Astrocyte (in vitro differentiated cells and primary cell): ENCODE results near the gene KCNJ16. TPM values are rescaled to one million over a fixed set of nuclear protein-coding genes. Genes with fewer than 3 reads are reported as not detected.
A peak's percentile ranks its signal among the peaks of the same experiment; 100 is the strongest.

ENCODE experiments used
- DNase-seq: peaks from one replicate; pipeline ENCODE4 v3.0.0-alpha.2; 2010; ENCODE audit warnings: low read depth
- FAIRE-seq: peaks from 2 replicates; lab custom pipeline; 2011; peaks lifted over from hg19 to GRCh38; lab: Jason Lieb, UNC
- H2AFZ ChIP-seq: 2 replicates; pipeline ENCODE4 v1.6.0; 2012; ENCODE audit warnings: low read depth, low read length, inconsistent platforms
- H3K27ac ChIP-seq: 2 replicates; pipeline ENCODE4 v1.5.1; 2011; ENCODE audit warnings: low read depth, low read length, inconsistent platforms
- H3K27me3 ChIP-seq: 2 replicates; pipeline ENCODE4 v1.6.0; 2011; ENCODE audit warnings: low read length, inconsistent platforms; ENCODE audit not compliant: insufficient read depth
- H3K36me3 ChIP-seq: 2 replicates; pipeline ENCODE4 v1.5.1; 2011; ENCODE audit warnings: low read length, inconsistent platforms; ENCODE audit not compliant: insufficient read depth
- H3K4me1 ChIP-seq: 2 replicates; pipeline ENCODE4 v1.5.1; 2011; ENCODE audit warnings: low read length, inconsistent platforms; ENCODE audit not compliant: insufficient read depth
- H3K4me2 ChIP-seq: 2 replicates; pipeline ENCODE4 v1.6.0; 2012; ENCODE audit warnings: low read length, inconsistent platforms
- H3K4me3 ChIP-seq: 2 replicates; pipeline ENCODE4 v1.5.1; 2011; ENCODE audit warnings: low read depth, mild to moderate bottlenecking, low read length, inconsistent platforms; ENCODE audit not compliant: insufficient read depth
- H3K79me2 ChIP-seq: 2 replicates; pipeline ENCODE4 v1.6.0; 2012; ENCODE audit warnings: mild to moderate bottlenecking, low read length, inconsistent platforms; ENCODE audit not compliant: insufficient read depth
- H3K9ac ChIP-seq: 2 replicates; pipeline ENCODE4 v1.6.0; 2012; ENCODE audit warnings: mild to moderate bottlenecking, low read length, inconsistent platforms
- H3K9me3 ChIP-seq: 2 replicates; pipeline ENCODE4 v1.5.1; 2012; ENCODE audit warnings: low read depth, mild to moderate bottlenecking, low read length, inconsistent platforms; ENCODE audit not compliant: insufficient read depth
- H4K20me1 ChIP-seq: 2 replicates; pipeline ENCODE4 v1.6.0; 2012; ENCODE audit warnings: low read length, inconsistent platforms; ENCODE audit not compliant: insufficient read depth
- H3K27ac Mint-ChIP-seq: one replicate; pipeline ENCODE4 v1.8.0; 2021; ENCODE audit warnings: mild to moderate bottlenecking, mixed read lengths; ENCODE audit not compliant: unreplicated experiment
- H3K27me3 Mint-ChIP-seq: one replicate; pipeline ENCODE4 v1.8.0; 2021; ENCODE audit warnings: low read depth, mixed read lengths; ENCODE audit not compliant: unreplicated experiment
- H3K36me3 Mint-ChIP-seq: one replicate; pipeline ENCODE4 v1.8.0; 2021; ENCODE audit warnings: low read depth, mixed read lengths; ENCODE audit not compliant: unreplicated experiment
- H3K4me1 Mint-ChIP-seq: one replicate; pipeline ENCODE4 v1.8.0; 2021; ENCODE audit warnings: low read depth, mixed read lengths; ENCODE audit not compliant: unreplicated experiment
- H3K4me3 Mint-ChIP-seq: one replicate; pipeline ENCODE4 v1.8.0; 2021; ENCODE audit warnings: mild to moderate bottlenecking, moderate library complexity, mixed read lengths; ENCODE audit not compliant: unreplicated experiment
- H3K9me3 Mint-ChIP-seq: one replicate; pipeline ENCODE4 v1.8.0; 2021; ENCODE audit warnings: mild to moderate bottlenecking, mixed read lengths; ENCODE audit not compliant: unreplicated experiment
- EZH2 ChIP-seq: IDR thresholded peaks from 2 replicates; pipeline ENCODE4 v1.6.1; 2012; ENCODE audit warnings: mild to moderate bottlenecking, low read length, inconsistent platforms; ENCODE audit not compliant: insufficient read depth
- total RNA-seq: library from RNA; stranded (reverse); gene quantifications from 2 replicates; pipeline ENCODE4 v1.2.1, GENCODE V29; 2021
- TF ChIP-seq, protein P1 (sequence below): IDR thresholded peaks from 2 replicates; pipeline ENCODE4 v1.5.1; 2011; ENCODE audit warnings: low read depth, mild to moderate bottlenecking, inconsistent platforms, low read length, moderate library complexity; ENCODE audit not compliant: insufficient read depth

KCNJ16 gene
- total RNA-seq, 1 donor from 2014 or later: 0.73 TPM

GRCh38 chr17:70034158-70034557 lies 40.9 kb upstream of the KCNJ16 start:
- Mint-ChIP-seq H3K4me3 (no peak overlapping the region), H3K27me3 (no peaks in the 10 kb centered on the region), H3K27ac (no peak overlapping the region), H3K36me3 (no peaks in the 10 kb centered on the region), H3K9me3 (no peaks in the 10 kb centered on the region), H3K4me1 (no peaks in the 10 kb centered on the region)
- FAIRE-seq: no peak
- Histone ChIP-seq H3K9ac (no peak overlapping the region), H2AFZ (no peak overlapping the region), H3K27ac (no peak overlapping the region), H3K79me2 (no peaks in the 10 kb centered on the region), H3K4me1 (no peaks in the 10 kb centered on the region), H4K20me1 (no peaks in the 10 kb centered on the region), H3K36me3 (no peaks in the 10 kb centered on the region), H3K27me3 (no peaks in the 10 kb centered on the region), H3K4me3 (no peak overlapping the region), H3K9me3 (no peaks in the 10 kb centered on the region), H3K4me2 (no peak overlapping the region)
- TF ChIP-seq, protein P1, sequence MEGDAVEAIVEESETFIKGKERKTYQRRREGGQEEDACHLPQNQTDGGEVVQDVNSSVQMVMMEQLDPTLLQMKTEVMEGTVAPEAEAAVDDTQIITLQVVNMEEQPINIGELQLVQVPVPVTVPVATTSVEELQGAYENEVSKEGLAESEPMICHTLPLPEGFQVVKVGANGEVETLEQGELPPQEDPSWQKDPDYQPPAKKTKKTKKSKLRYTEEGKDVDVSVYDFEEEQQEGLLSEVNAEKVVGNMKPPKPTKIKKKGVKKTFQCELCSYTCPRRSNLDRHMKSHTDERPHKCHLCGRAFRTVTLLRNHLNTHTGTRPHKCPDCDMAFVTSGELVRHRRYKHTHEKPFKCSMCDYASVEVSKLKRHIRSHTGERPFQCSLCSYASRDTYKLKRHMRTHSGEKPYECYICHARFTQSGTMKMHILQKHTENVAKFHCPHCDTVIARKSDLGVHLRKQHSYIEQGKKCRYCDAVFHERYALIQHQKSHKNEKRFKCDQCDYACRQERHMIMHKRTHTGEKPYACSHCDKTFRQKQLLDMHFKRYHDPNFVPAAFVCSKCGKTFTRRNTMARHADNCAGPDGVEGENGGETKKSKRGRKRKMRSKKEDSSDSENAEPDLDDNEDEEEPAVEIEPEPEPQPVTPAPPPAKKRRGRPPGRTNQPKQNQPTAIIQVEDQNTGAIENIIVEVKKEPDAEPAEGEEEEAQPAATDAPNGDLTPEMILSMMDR: no peak
- no peak for TF ChIP-seq EZH2
- DNase-seq: no peak

- no peaks in the 10 kb centered on the region for H4K20me1 ChIP-seq
- H3K9ac ChIP-seq: no peak overlapping the region
- no peak for FAIRE-seq
- Mint-ChIP-seq H3K4me1 (no peaks in the 10 kb centered on the region), H3K27ac (no peak overlapping the region), H3K9me3 (no peaks in the 10 kb centered on the region), H3K27me3 (no peaks in the 10 kb centered on the region), H3K4me3 (no peak overlapping the region), H3K36me3 (no peaks in the 10 kb centered on the region)
- DNase-seq: no peak
- H3K79me2 ChIP-seq: no peaks in the 10 kb centered on the region
- H3K4me2 ChIP-seq: no peak overlapping the region
- H3K4me3 ChIP-seq: no peak overlapping the region
- no peak overlapping the region for H2AFZ ChIP-seq
- TF ChIP-seq, protein P1: no peak
- no peak for TF ChIP-seq EZH2
- no peak overlapping the region for H3K27ac ChIP-seq
- no peaks in the 10 kb centered on the region for H3K4me1 ChIP-seq
- no peaks in the 10 kb centered on the region for H3K36me3 ChIP-seq
- H3K27me3 ChIP-seq: no peaks in the 10 kb centered on the region
- no peaks in the 10 kb centered on the region for H3K9me3 ChIP-seq
Observed at GRCh38 chr17:70037498-70037897, 37.5 kb upstream of the KCNJ16 start.

- Histone ChIP-seq H2AFZ (no peak overlapping the region), H3K79me2 (no peaks in the 10 kb centered on the region), H3K27ac (no peak overlapping the region), H4K20me1 (no peaks in the 10 kb centered on the region), H3K9me3 (no peaks in the 10 kb centered on the region), H3K4me1 (no peaks in the 10 kb centered on the region), H3K4me2 (no peak overlapping the region), H3K27me3 (no peaks in the 10 kb centered on the region), H3K4me3 (no peak overlapping the region), H3K36me3 (no peaks in the 10 kb centered on the region), H3K9ac (no peak overlapping the region)
- TF ChIP-seq, protein P1: no peak
- TF ChIP-seq EZH2: no peak
- Mint-ChIP-seq H3K4me1 (no peaks in the 10 kb centered on the region), H3K9me3 (no peaks in the 10 kb centered on the region), H3K36me3 (no peaks in the 10 kb centered on the region), H3K4me3 (no peak overlapping the region), H3K27ac (no peak overlapping the region), H3K27me3 (no peaks in the 10 kb centered on the region)
- DNase-seq: peak; percentile 41
- FAIRE-seq: no peak
Observed at GRCh38 chr17:70040336-70040735, 34.7 kb upstream of the KCNJ16 start.
